GM12878 (cell line): ENCODE data around the gene SFSWAP. TPM values are rescaled to one million over a fixed set of nuclear protein-coding genes. Genes with fewer than 3 reads are reported as not detected.
A peak's percentile ranks its signal among the peaks of the same experiment; 100 is the strongest.
"Not testable (repeated sequence)": the region's sequence is repeated elsewhere in the genome, so short reads cannot be mapped to it uniquely, and the experiment has no call there.

Source experiments
- ATAC-seq: fragments of 200-7000 bp; cut with Tn5 transposase; 3 replicates; pipeline ENCODE4 v1.9.1; 2020; ENCODE audit warnings: mild to moderate bottlenecking, moderate library complexity
- BruUV-seq: library from RNA; stranded (reverse); fragments of 400-500 nt; replicated peaks from 2 replicates; lab custom pipeline; 2021; lab: Mats Ljungman, UMichigan
- CTCF ChIA-PET: fragments of 300-600 bp; sonication (Branson Sonifier 250); formaldehyde crosslinking; extraction: SDS; loops from one replicate; lab custom pipeline; 2021; ENCODE audit warnings: inconsistent platforms; lab: Yijun Ruan, JAX
- POLR2A ChIA-PET: fragments of 350-600 bp; formaldehyde crosslinking; extraction: SDS; loops from one replicate; lab custom pipeline; 2021; ENCODE audit warnings: inconsistent platforms; lab: Charles Lee
- RAD21 ChIA-PET: fragments of 300-600 bp; sonication (Branson Sonifier 250); formaldehyde crosslinking; loops from one replicate; lab custom pipeline; 2023; ENCODE audit warnings: antibody characterized with exemption; ENCODE audit not compliant: unreplicated experiment; lab: Charles Lee
- SMC1A ChIA-PET: fragments of 300-600 bp; sonication (Branson Sonifier 250); formaldehyde crosslinking; loops from one replicate; lab custom pipeline; 2023; ENCODE audit not compliant: unreplicated experiment, uncharacterized antibody; lab: Charles Lee
- DNase-seq: peaks from one replicate; pipeline ENCODE4 v3.0.0-alpha.2; 2011; ENCODE audit warnings: low read depth, low spot score
- FAIRE-seq: peaks from 3 replicates; lab custom pipeline; 2011; peaks lifted over from hg19 to GRCh38; lab: Jason Lieb, UNC
- H2AFZ ChIP-seq: 2 replicates; pipeline ENCODE4 v1.6.0; 2011; ENCODE audit warnings: low read depth, low read length, control low read depth; ENCODE audit not compliant: control insufficient read depth
- H3K27ac ChIP-seq: 2 replicates; pipeline ENCODE4 v1.5.1; 2011; ENCODE audit warnings: control low read depth; ENCODE audit not compliant: control insufficient read depth, insufficient read depth
- H3K27me3 ChIP-seq, 2 experiments: replicated peaks in 1 of 2; 2 replicates each; pipeline versions ENCODE4 v1.6.0 to v1.6.1; 2011; ENCODE audit warnings: low read length in 1 of 2; ENCODE audit not compliant: control insufficient read depth in 2 of 2, insufficient read depth in 2 of 2
- H3K36me3 ChIP-seq, 2 experiments: 2 replicates each; pipeline ENCODE4 v1.5.1; 2011; ENCODE audit warnings: low read length in 1 of 2; ENCODE audit not compliant: control insufficient read depth in 2 of 2, insufficient read depth in 2 of 2
- H3K4me1 ChIP-seq: 2 replicates; pipeline ENCODE4 v1.6.1; 2011; ENCODE audit warnings: mild to moderate bottlenecking, low read length, moderate library complexity, mixed read lengths; ENCODE audit not compliant: control insufficient read depth, insufficient read depth
- H3K4me2 ChIP-seq: 2 replicates; pipeline ENCODE4 v1.6.0; 2011; ENCODE audit warnings: control low read depth; ENCODE audit not compliant: control insufficient read depth, insufficient read depth
- H3K4me3 ChIP-seq: fragments of 200-600 bp; sonication (generic); 2 replicates; pipeline ENCODE4 v1.5.1; 2016
- H3K79me2 ChIP-seq: 2 replicates; pipeline ENCODE4 v1.6.0; 2011; ENCODE audit warnings: low read length; ENCODE audit not compliant: control insufficient read depth, insufficient read depth
- H3K9ac ChIP-seq: 2 replicates; pipeline ENCODE4 v1.8.0; 2011; ENCODE audit warnings: low read length, control low read depth, mixed read lengths; ENCODE audit not compliant: control insufficient read depth, insufficient read depth
- H3K9me3 ChIP-seq: replicated peaks from 3 replicates; pipeline ENCODE4 v1.5.1; 2011; ENCODE audit warnings: mild to moderate bottlenecking, low read length; ENCODE audit not compliant: control insufficient read depth, insufficient read depth
- H4K20me1 ChIP-seq: 2 replicates; pipeline ENCODE4 v1.6.0; 2011; ENCODE audit not compliant: control insufficient read depth, insufficient read depth
- CBX5 ChIP-seq: sonication (generic); IDR thresholded peaks from 2 replicates; pipeline ENCODE4 v1.6.1; 2016; ENCODE audit warnings: low read depth, moderate library complexity, mild to moderate bottlenecking, inconsistent platforms
- EZH2 ChIP-seq: IDR thresholded peaks from 2 replicates; pipeline ENCODE4 v1.6.1; 2012; ENCODE audit warnings: low read depth, mild to moderate bottlenecking, control low read depth, inconsistent platforms, low read length, borderline replicate concordance; ENCODE audit not compliant: control insufficient read depth
- GABPA ChIP-seq: IDR thresholded peaks from 2 replicates; pipeline ENCODE4 v1.6.1; 2014; ENCODE audit warnings: antibody characterized with exemption, low read depth, mild to moderate bottlenecking, inconsistent platforms
- IKZF2 ChIP-seq, 2 experiments: fragments of 450-650 bp; IDR thresholded peaks; 2 replicates each; pipeline ENCODE4 v1.6.1; 2017; ENCODE audit warnings: mild to moderate bottlenecking in 2 of 2, moderate library complexity in 2 of 2
- ZNF622 ChIP-seq: fragments of 450-650 bp; IDR thresholded peaks from 2 replicates; pipeline ENCODE4 v1.6.1; 2017; ENCODE audit warnings: mild to moderate bottlenecking, inconsistent platforms
- whole genome bisulfite sequencing: methylation state at CpG from one replicate; pipeline ENCODE4 v1.1.6; 2016; ENCODE audit warnings: low lambda C conversion rate; ENCODE audit not compliant: insufficient replicate concordance, insufficient coverage; ENCODE audit errors: missing lambda C conversion rate; 5-methylcytosine and 5-hydroxymethylcytosine counted together
- in situ Hi-C: fragments of 300-500 bp; cut with MboI; formaldehyde crosslinking; loops from 9 replicates; pipeline ENCODE4 v1.14.3; 2018; ENCODE audit warnings: mixed read lengths
- intact Hi-C: fragments of 100-400 bp; cut with micrococcal nuclease; formaldehyde crosslinking; loops from one replicate; pipeline ENCODE4 v1.14.2; 2022; ENCODE audit not compliant: unreplicated experiment
- polyA plus RNA-seq, 11 experiments: library from polyadenylated mRNA; depleted of rRNA in 4 of 11; unstranded in 6 of 11; stranded (reverse) in 5 of 11; fragments of >200 nt; fragmentation: Nextera tagmentation in 4 of 11; fragmentation: Illumina TruSeq in 1 of 11; extraction: Ambion mirVana in 4 of 11; extraction: Trizol in 1 of 11; gene quantifications; 1 replicate in 1 of 11; 2 replicates in 10 of 11; pipeline versions ENCODE4 v1.2.1 to v1.2.3, GENCODE V29; 2011 to 2016; ENCODE audit warnings: inconsistent platforms in 2 of 11, missing spikeins in 2 of 11, low read depth in 1 of 11
- total RNA-seq, 4 experiments: library from RNA; depleted of rRNA in 3 of 4; stranded (reverse); fragments of >200 nt in 3 of 4; fragmentation: Illumina TruSeq in 1 of 4; extraction: Trizol in 1 of 4; gene quantifications; 2 replicates each; pipeline versions ENCODE4 v1.2.1 to v1.2.3, GENCODE V29; 2013 to 2021
- TF ChIP-seq, protein P1 (sequence below): fragments of 450-650 bp; IDR thresholded peaks from 2 replicates; pipeline ENCODE4 v1.6.1; 2017; ENCODE audit warnings: low read depth, mild to moderate bottlenecking, moderate library complexity

Gene SFSWAP
- total and polyA plus RNA-seq, 10 of the 15 experiments (the other 5 are each of a cell fraction or from before 2014, with no cell fraction given), result 1.8 to 48.6 (median 25.0) TPM

DNA sequence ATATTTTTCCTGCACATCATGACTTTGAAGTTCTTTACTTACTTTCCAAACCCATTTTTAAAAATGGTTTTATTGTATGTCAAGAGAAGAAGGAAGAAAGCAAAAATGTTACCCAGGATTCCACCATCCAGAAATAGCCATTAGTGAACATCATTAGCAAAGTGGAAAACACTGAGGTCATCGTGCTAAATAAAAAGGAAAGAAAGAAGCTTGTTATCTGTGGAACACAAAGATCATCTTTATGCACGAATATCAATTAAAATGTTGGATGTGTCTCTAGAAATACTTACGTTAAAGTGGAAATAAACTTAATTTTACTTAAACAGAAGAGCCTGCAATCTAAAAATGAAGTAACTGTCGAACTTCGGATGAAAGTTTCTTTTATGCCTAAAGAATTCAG, 27.3 kb downstream of the SFSWAP start:
- 97% methylated on average over 5 of the region's 5 CpGs for WGBS
- no peak overlapping the region for H3K9ac ChIP-seq
- H3K27ac ChIP-seq, result no peak overlapping the region
- no peak overlapping the region for H2AFZ ChIP-seq
- H3K27me3 ChIP-seq, result no peaks in the 10 kb centered on the region
- H3K4me2 ChIP-seq, result no peak overlapping the region
- BruUV-seq, result TSS peak; percentile 33
- ChIA-PET POLR2A (interaction anchor here (0.6 kb wide), 1 partner anchor 38 kb away, joined by 3 read pairs; no protein-coding TSS in a partner anchor), CTCF (no interaction called here), SMC1A (interaction anchor here (1.4 kb wide), 1 partner anchor 17 kb away, joined by 5 read pairs; no protein-coding TSS in a partner anchor), RAD21 (no interaction called here)
- peaks cover 4% of the 10 kb centered on the region for H3K9me3 ChIP-seq
- DNase-seq (no peak), ATAC-seq (no peak), FAIRE-seq (no peak)
- TF ChIP-seq CBX5 (no peak), IKZF2 (IDR thresholded peaks at IDR 0.05) (no peak), ZNF622 (no peak), GABPA (no peak)
- no peaks in the 10 kb centered on the region for H3K4me1 ChIP-seq
- peaks cover 18 to 29% of the 10 kb centered on the region in 2 experiments; a peak in 3 of 4 replicates for H3K36me3 ChIP-seq
- H3K4me3 ChIP-seq, result no peak overlapping the region
- H4K20me1 ChIP-seq, result no peaks in the 10 kb centered on the region
- no peaks in the 10 kb centered on the region for H3K79me2 ChIP-seq
- intact Hi-C loops (no loop called here), in situ Hi-C loops (no loop called here)

DNA sequence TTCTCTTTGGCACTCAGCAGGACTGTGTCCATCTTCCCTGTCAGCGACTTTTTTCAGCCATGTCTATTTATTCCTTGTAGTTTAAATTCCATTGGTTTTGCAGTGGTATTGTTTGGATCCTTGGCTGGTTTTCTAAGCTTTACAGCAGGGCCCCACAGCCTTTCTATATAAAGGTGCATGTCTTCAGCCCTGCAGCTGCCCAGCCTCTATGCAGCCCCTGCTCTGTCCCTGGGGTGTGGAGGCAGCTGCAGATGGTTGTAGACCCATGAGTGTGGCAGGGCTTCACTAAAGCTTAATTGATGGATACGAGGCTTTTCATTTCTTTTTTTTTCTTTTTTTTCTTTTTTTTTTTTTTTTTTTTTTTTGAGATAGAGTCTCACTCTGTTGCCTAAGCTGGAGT, 29.7 kb downstream of the SFSWAP start:
- WGBS, result 95% methylated on average over 2 of the region's 2 CpGs
- no peak for FAIRE-seq
- in situ Hi-C loops, result no loop called here
- ChIA-PET SMC1A (no interaction called here), CTCF (interaction anchor here (1.0 kb wide), 1 partner anchor 12 kb away, joined by 3 read pairs; no protein-coding TSS in a partner anchor), RAD21 (no interaction called here), POLR2A (interaction anchor here (0.6 kb wide), 1 partner anchor 11 kb away, joined by 3 read pairs; no protein-coding TSS in a partner anchor)
- Histone ChIP-seq H3K4me1 (no peaks in the 10 kb centered on the region), H2AFZ (no peak overlapping the region), H3K79me2 (no peaks in the 10 kb centered on the region), H3K4me3 (no peak overlapping the region), H3K4me2 (no peak overlapping the region), H3K27ac (no peak overlapping the region), H3K27me3 (no peaks in the 10 kb centered on the region), H3K9ac (no peak overlapping the region), H4K20me1 (no peaks in the 10 kb centered on the region), H3K36me3 (peaks cover 3 to 23% of the 10 kb centered on the region in 2 experiments), H3K9me3 (peaks cover 9% of the 10 kb centered on the region)
- no peak for DNase-seq
- intact Hi-C loops, result no loop called here
- no peak for ATAC-seq
- BruUV-seq, result no TSS peak
- no peak for TF ChIP-seq EZH2
- TF ChIP-seq, protein P1, sequence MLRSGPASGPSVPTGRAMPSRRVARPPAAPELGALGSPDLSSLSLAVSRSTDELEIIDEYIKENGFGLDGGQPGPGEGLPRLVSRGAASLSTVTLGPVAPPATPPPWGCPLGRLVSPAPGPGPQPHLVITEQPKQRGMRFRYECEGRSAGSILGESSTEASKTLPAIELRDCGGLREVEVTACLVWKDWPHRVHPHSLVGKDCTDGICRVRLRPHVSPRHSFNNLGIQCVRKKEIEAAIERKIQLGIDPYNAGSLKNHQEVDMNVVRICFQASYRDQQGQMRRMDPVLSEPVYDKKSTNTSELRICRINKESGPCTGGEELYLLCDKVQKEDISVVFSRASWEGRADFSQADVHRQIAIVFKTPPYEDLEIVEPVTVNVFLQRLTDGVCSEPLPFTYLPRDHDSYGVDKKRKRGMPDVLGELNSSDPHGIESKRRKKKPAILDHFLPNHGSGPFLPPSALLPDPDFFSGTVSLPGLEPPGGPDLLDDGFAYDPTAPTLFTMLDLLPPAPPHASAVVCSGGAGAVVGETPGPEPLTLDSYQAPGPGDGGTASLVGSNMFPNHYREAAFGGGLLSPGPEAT, result no peak

DNA sequence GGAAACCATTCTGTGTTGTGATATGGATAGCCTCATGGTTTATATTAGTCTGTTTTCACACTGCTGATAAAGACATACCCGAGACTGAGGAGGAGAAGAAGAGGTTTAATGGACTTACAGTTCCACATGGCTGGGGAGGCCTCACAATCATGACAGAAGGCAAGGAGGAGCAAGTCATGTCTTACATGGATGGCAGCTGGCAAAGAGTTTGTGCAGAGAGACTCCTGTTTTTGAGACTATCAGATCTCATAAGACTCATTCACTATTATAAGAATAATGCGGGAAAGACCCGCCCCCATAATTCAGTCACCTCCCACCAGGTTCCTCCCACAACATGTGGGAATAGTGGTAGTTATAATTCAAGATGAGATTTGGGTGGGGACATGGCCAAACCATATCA, 31.9 kb downstream of the SFSWAP start:
- H4K20me1 ChIP-seq, DNase-seq, H3K4me2 ChIP-seq, H3K4me3 ChIP-seq, H3K27ac ChIP-seq, CTCF ChIA-PET, H3K9ac ChIP-seq, POLR2A ChIA-PET, H3K79me2 ChIP-seq, FAIRE-seq, H3K27me3 ChIP-seq, intact Hi-C loops, ATAC-seq, H2AFZ ChIP-seq, H3K9me3 ChIP-seq, SMC1A ChIA-PET, H3K4me1 ChIP-seq, in situ Hi-C loops, RAD21 ChIA-PET: not testable (repeated sequence)
- peaks cover 5 to 23% of the 10 kb centered on the region in 2 experiments for H3K36me3 ChIP-seq
- 97% methylated on average over 3 of the region's 3 CpGs for WGBS
- BruUV-seq, result TSS peak; percentile 6
